ENCODE data around the gene HYKK.

DNA sequence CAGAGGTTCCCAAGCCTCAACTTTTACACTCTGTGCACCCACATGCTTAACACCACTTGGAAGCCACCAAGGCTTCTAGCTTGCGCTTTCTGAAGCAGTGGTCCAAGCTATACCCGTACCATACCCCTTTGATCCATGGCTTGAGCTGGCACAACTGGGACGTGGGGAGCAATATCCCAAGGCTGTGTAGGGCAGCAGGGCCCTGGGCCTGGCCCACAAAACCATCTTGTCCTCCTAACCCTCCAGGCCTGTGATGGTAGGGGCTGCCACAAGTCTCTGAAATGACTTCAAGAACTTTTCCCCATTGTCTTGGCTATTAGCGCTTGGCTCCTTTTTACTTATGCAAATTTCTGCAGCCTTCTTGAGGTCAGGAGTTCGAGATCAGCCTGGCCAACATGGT, 16.9 kb downstream of the HYKK start:
- TF ChIP-seq CTCF (IDR thresholded peaks at IDR 0.05) (no peak), ZFX (IDR thresholded peaks at IDR 0.05; ENCODE audit: borderline replicate concordance) (no peak)
